Measurements from ENCODE around the gene PCED1B. TPM values are rescaled to one million over a fixed set of nuclear protein-coding genes. Genes with fewer than 3 reads are reported as not detected.

PCED1B gene
- total RNA-seq, 1 donor from 2014 or later: 3.1 TPM

DNA sequence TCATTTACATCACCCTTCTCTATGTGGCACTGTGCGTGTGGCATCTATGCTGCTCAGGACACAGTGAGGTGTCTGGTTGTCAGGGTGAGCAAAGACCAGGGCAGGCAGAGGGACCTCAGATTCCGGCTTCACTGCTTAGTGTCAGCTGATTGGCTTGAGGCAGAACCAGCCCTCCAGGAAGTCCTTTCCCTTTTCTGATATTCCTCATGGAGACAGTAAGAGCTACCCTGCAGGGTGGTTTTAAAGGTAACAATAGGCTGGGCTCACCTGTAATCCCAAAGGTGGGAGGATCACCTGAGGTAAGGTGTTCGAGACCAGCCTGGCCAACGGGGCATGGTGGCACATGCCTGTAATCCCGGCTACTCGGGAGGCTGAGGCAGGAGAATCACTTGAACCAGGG is 129.6 kb downstream of the PCED1B start:
- Histone ChIP-seq H2AFZ (replicated peaks) (no peak overlapping the region), H4K20me1 (ENCODE audit: low read depth) (no peaks in the 10 kb centered on the region), H3K9ac (no peak overlapping the region), H3K4me2 (no peak overlapping the region), H3K4me1 (no peaks in the 10 kb centered on the region), H3K27me3 (no peaks in the 10 kb centered on the region), H3F3A (ENCODE audit: low read depth) (no peaks in the 10 kb centered on the region), H3K36me3 (no peaks in the 10 kb centered on the region), H3K9me3 (ENCODE audit: low read depth) (no peaks in the 10 kb centered on the region), H3K27ac (no peak overlapping the region), H3K4me3 (no peak overlapping the region), H3K79me2 (ENCODE audit: low read depth) (no peaks in the 10 kb centered on the region)
- DNase-seq (ENCODE audit: low spot score): no peak
- H3K4me3 Mint-ChIP-seq: no peak overlapping the region
- no peaks in the 10 kb centered on the region for H3K27me3 Mint-ChIP-seq (ENCODE audit: insufficient read depth, low read depth)
- H3K9me3 Mint-ChIP-seq: peaks cover 2% of the 10 kb centered on the region
- no peaks in the 10 kb centered on the region for H3K36me3 Mint-ChIP-seq
- peaks cover 3% of the 10 kb centered on the region for H3K4me1 Mint-ChIP-seq
- H3K27ac Mint-ChIP-seq: peak overlapping the region; percentile 42
- TF ChIP-seq EZH2 (IDR thresholded peaks at IDR 0.05) (no peak), EZH2phosphoT487 (IDR thresholded peaks at IDR 0.05) (no peak), CTCF (IDR thresholded peaks at IDR 0.05) (no peak)

- H3K27me3 Mint-ChIP-seq (ENCODE audit: insufficient read depth, low read depth): no peaks in the 10 kb centered on the region
- no peak overlapping the region for H2AFZ ChIP-seq (replicated peaks)
- H3K4me1 Mint-ChIP-seq: peaks cover 3% of the 10 kb centered on the region
- no peaks in the 10 kb centered on the region for H3K4me1 ChIP-seq
- no peaks in the 10 kb centered on the region for H3F3A ChIP-seq (ENCODE audit: low read depth)
- no peak overlapping the region for H3K27ac ChIP-seq
- no peaks in the 10 kb centered on the region for H3K36me3 ChIP-seq
- no peak overlapping the region for H3K4me3 ChIP-seq
- no peaks in the 10 kb centered on the region for H3K36me3 Mint-ChIP-seq
- H3K9me3 Mint-ChIP-seq: no peaks in the 10 kb centered on the region
- no peak overlapping the region for H3K4me3 Mint-ChIP-seq
- no peak for DNase-seq (ENCODE audit: low spot score)
- H4K20me1 ChIP-seq (ENCODE audit: low read depth): no peaks in the 10 kb centered on the region
- no peak overlapping the region for H3K27ac Mint-ChIP-seq
- no peak overlapping the region for H3K4me2 ChIP-seq
- H3K79me2 ChIP-seq (ENCODE audit: low read depth): no peaks in the 10 kb centered on the region
- no peaks in the 10 kb centered on the region for H3K9me3 ChIP-seq (ENCODE audit: low read depth)
- H3K27me3 ChIP-seq: no peaks in the 10 kb centered on the region
- TF ChIP-seq EZH2 (IDR thresholded peaks at IDR 0.05): no peak
- no peak for TF ChIP-seq EZH2phosphoT487 (IDR thresholded peaks at IDR 0.05)
- TF ChIP-seq CTCF (IDR thresholded peaks at IDR 0.05): no peak
- H3K9ac ChIP-seq: no peak overlapping the region
Observed at GRCh38 chr12:47210776-47211175, 131.4 kb downstream of the PCED1B start.

- H3K4me1 Mint-ChIP-seq: no peaks in the 10 kb centered on the region
- Histone ChIP-seq H4K20me1 (ENCODE audit: low read depth) (no peaks in the 10 kb centered on the region), H3K9me3 (ENCODE audit: low read depth) (no peaks in the 10 kb centered on the region), H3K4me2 (no peak overlapping the region), H3K4me3 (no peak overlapping the region), H3K79me2 (ENCODE audit: low read depth) (no peaks in the 10 kb centered on the region), H3K36me3 (no peaks in the 10 kb centered on the region), H3K4me1 (no peaks in the 10 kb centered on the region), H2AFZ (replicated peaks) (no peak overlapping the region), H3K27ac (no peak overlapping the region), H3K27me3 (no peaks in the 10 kb centered on the region), H3F3A (ENCODE audit: low read depth) (no peaks in the 10 kb centered on the region), H3K9ac (no peak overlapping the region)
- no peak for DNase-seq (ENCODE audit: low spot score)
- TF ChIP-seq EZH2phosphoT487 (IDR thresholded peaks at IDR 0.05) (no peak), EZH2 (IDR thresholded peaks at IDR 0.05) (no peak), CTCF (IDR thresholded peaks at IDR 0.05) (no peak)
- no peaks in the 10 kb centered on the region for H3K9me3 Mint-ChIP-seq
- no peaks in the 10 kb centered on the region for H3K27me3 Mint-ChIP-seq (ENCODE audit: insufficient read depth, low read depth)
- H3K4me3 Mint-ChIP-seq: no peak overlapping the region
- no peak overlapping the region for H3K27ac Mint-ChIP-seq
- H3K36me3 Mint-ChIP-seq: no peaks in the 10 kb centered on the region
Observed at GRCh38 chr12:47212701-47213039, 133.2 kb downstream of the PCED1B start.

DNA sequence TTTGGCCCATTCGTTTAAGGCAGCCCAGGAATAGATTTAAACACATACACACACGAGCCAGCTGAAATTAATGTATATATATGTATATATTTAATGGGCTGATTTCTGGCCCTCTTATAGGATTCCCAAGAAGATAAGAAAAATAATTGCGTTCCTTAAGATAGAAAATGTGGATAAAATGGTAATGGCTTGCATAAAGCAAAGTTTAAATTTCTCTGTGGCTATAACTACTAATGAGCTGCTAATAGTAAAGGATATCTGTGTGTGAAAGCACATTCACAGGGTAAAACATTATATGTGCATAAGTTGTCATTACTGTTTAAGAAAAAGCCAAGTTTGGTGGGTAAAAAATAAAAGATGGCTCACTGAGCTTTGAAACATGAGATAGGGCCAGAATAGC is 134.0 kb downstream of the PCED1B start:
- H3K4me1 ChIP-seq: no peaks in the 10 kb centered on the region
- H3K27ac Mint-ChIP-seq: no peak overlapping the region

More for the DNA sequence above, 134.0 kb downstream of the PCED1B start:
- Mint-ChIP-seq H3K27me3 (ENCODE audit: insufficient read depth, low read depth) (no peaks in the 10 kb centered on the region), H3K4me3 (no peak overlapping the region), H3K36me3 (no peaks in the 10 kb centered on the region), H3K4me1 (no peaks in the 10 kb centered on the region), H3K9me3 (no peaks in the 10 kb centered on the region)
- H3K79me2 ChIP-seq (ENCODE audit: low read depth): no peaks in the 10 kb centered on the region
- H3K27ac ChIP-seq: no peak overlapping the region
- peak overlapping the region; percentile 9 for H2AFZ ChIP-seq (replicated peaks)
- TF ChIP-seq EZH2phosphoT487 (IDR thresholded peaks at IDR 0.05): no peak
- TF ChIP-seq EZH2 (IDR thresholded peaks at IDR 0.05): no peak
- TF ChIP-seq CTCF (IDR thresholded peaks at IDR 0.05): no peak
- H3F3A ChIP-seq (ENCODE audit: low read depth): no peaks in the 10 kb centered on the region
- H3K36me3 ChIP-seq: no peaks in the 10 kb centered on the region
- no peak overlapping the region for H3K4me3 ChIP-seq
- H3K9ac ChIP-seq: no peak overlapping the region
- no peak for DNase-seq (ENCODE audit: low spot score)
- H3K27me3 ChIP-seq: no peaks in the 10 kb centered on the region
- no peaks in the 10 kb centered on the region for H3K9me3 ChIP-seq (ENCODE audit: low read depth)
- H3K4me2 ChIP-seq: no peak overlapping the region
- no peaks in the 10 kb centered on the region for H4K20me1 ChIP-seq (ENCODE audit: low read depth)

Data from neural progenitor cell (in vitro differentiated cells).